ENCODE data around the gene PTPRR. TPM values are rescaled to one million over a fixed set of nuclear protein-coding genes. Genes with fewer than 3 reads are reported as not detected.

PTPRR gene
- total and polyA plus RNA-seq, 2 donors (not counting 3 experiments of a cell fraction or from before 2014, with no cell fraction given): 0.46 to 1.1 TPM

DNA sequence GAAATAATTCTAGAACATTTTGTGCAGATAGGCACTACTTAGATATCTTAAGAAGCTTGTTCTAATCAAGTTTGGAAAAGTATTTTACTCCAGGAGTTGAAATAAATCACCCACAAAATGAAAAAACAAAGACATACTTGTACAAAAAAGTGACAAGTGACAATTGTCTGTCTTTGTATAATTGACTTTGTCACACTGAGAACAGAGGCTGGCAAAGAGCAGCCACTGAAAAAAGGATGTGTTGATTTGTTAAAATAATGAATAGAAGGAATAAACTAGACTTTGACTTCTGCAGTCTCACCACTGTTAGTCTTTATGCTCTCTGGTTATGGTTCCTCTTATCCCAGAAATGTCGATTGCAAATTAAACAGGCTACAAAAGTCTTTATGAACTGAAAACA is 77.6 kb downstream of the PTPRR start:
- Histone ChIP-seq H3K36me3 (ENCODE audit: control insufficient read depth in 2 of 2, extremely low read depth in 1 of 2, insufficient read depth in 2 of 2, low read length in 2 of 2) (no peaks in the 10 kb centered on the region), H3K27me3 (ENCODE audit: control insufficient read depth in 2 of 2, insufficient read depth in 2 of 2, low read length in 2 of 2) (no peaks in the 10 kb centered on the region), H3K9me3 (replicated peaks; ENCODE audit: control insufficient read depth, insufficient read depth, low read length) (no peaks in the 10 kb centered on the region), H3K4me2 (ENCODE audit: insufficient read depth, low read length) (no peak overlapping the region), H3K79me2 (ENCODE audit: control insufficient read depth, insufficient read depth, low read length) (no peaks in the 10 kb centered on the region), H4K20me1 (replicated peaks; ENCODE audit: control insufficient read depth, extremely low read depth, insufficient read depth, low read length) (no peaks in the 10 kb centered on the region), H3K27ac (ENCODE audit: insufficient read depth, low read depth, low read length) (no peak overlapping the region), H3K9me1 (replicated peaks; ENCODE audit: control insufficient read depth, extremely low read depth, insufficient read depth, low read length) (no peaks in the 10 kb centered on the region), H2AFZ (ENCODE audit: low read depth, low read length) (no peak overlapping the region), H3K9ac (replicated peaks; ENCODE audit: extremely low read depth, insufficient read depth, low read length) (no peak overlapping the region), H3K4me1 (ENCODE audit: control insufficient read depth, extremely low read depth, insufficient read depth, low read length) (no peaks in the 10 kb centered on the region), H3K4me3 (replicated peaks in 1 of 3; ENCODE audit: insufficient read depth in 1 of 3, low read depth in 1 of 3, low read length in 3 of 3) (no peak overlapping the region)
- ChIA-PET POLR2A (no interaction called here), CTCF (no interaction called here)
- DNase-seq (ENCODE audit: low read depth, low spot score): no peak
- no TSS peak for BruUV-seq (replicated peaks)
- intact Hi-C loops (cut with micrococcal nuclease) (no loop called here), dilution Hi-C loops (cut with MboI; ENCODE audit: extremely low pct_ligation_motif_present, low sequenced_read_pairs) (no loop called here)
- FAIRE-seq: no peak
- TF ChIP-seq MYC (IDR thresholded peaks at IDR 0.05; ENCODE audit: low read depth, low read length) (no peak), FOS (IDR thresholded peaks at IDR 0.05; ENCODE audit: borderline replicate concordance, insufficient read depth, low read length) (no peak)

DNA sequence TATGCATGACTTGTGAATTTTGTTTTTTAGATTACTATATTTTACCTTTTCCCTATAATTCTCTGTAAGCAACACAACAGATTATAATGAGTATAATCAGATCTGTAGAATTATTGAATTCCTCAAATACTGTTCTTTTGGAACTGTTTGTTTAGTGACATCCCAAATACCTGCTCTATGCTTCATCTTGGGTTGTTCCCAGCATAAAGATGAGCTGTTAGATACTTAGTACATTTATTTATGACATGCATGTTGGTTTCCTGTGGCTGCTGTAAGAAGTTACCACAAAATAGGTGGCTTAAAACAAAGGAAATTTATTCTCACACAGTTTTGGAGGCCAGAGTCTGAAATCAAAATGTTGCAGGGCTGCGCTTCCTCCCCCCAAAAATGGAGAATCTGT is 78.4 kb downstream of the PTPRR start:
- no TSS peak for BruUV-seq (replicated peaks)
- no peak overlapping the region for H3K27ac ChIP-seq (ENCODE audit: insufficient read depth, low read depth, low read length)
- H4K20me1 ChIP-seq (replicated peaks; ENCODE audit: control insufficient read depth, extremely low read depth, insufficient read depth, low read length): no peaks in the 10 kb centered on the region
- no peaks in the 10 kb centered on the region for H3K9me3 ChIP-seq (replicated peaks; ENCODE audit: control insufficient read depth, insufficient read depth, low read length)
- no peaks in the 10 kb centered on the region for H3K9me1 ChIP-seq (replicated peaks; ENCODE audit: control insufficient read depth, extremely low read depth, insufficient read depth, low read length)
- no peaks in the 10 kb centered on the region for H3K79me2 ChIP-seq (ENCODE audit: control insufficient read depth, insufficient read depth, low read length)
- no peak overlapping the region for H3K4me3 ChIP-seq (replicated peaks in 1 of 3; ENCODE audit: insufficient read depth in 1 of 3, low read depth in 1 of 3, low read length in 3 of 3)
- no peak overlapping the region for H3K4me2 ChIP-seq (ENCODE audit: insufficient read depth, low read length)
- intact Hi-C loops (cut with micrococcal nuclease) (no loop called here), dilution Hi-C loops (cut with MboI; ENCODE audit: extremely low pct_ligation_motif_present, low sequenced_read_pairs) (no loop called here)
- FAIRE-seq: no peak
- DNase-seq (ENCODE audit: low read depth, low spot score): no peak
- no peak overlapping the region for H3K9ac ChIP-seq (replicated peaks; ENCODE audit: extremely low read depth, insufficient read depth, low read length)
- H3K36me3 ChIP-seq (ENCODE audit: control insufficient read depth in 2 of 2, extremely low read depth in 1 of 2, insufficient read depth in 2 of 2, low read length in 2 of 2): no peaks in the 10 kb centered on the region
- ChIA-PET CTCF (interaction anchor here (1.3 kb wide), 1 partner anchor 12 kb away, joined by 3 read pairs; no protein-coding TSS in a partner anchor), POLR2A (interaction anchor here (0.6 kb wide), 1 partner anchor 561 kb away, joined by 5 read pairs; no protein-coding TSS in a partner anchor)
- H3K4me1 ChIP-seq (ENCODE audit: control insufficient read depth, extremely low read depth, insufficient read depth, low read length): no peaks in the 10 kb centered on the region
- H2AFZ ChIP-seq (ENCODE audit: low read depth, low read length): no peak overlapping the region
- no peak for TF ChIP-seq POLR2AphosphoS5 (IDR thresholded peaks at IDR 0.05; ENCODE audit: insufficient read depth, low read depth, low read length)
- no peak for TF ChIP-seq EZH2 (IDR thresholded peaks at IDR 0.05; ENCODE audit: borderline replicate concordance, low read depth, low read length, severe bottlenecking)
- TF ChIP-seq, protein P1, sequence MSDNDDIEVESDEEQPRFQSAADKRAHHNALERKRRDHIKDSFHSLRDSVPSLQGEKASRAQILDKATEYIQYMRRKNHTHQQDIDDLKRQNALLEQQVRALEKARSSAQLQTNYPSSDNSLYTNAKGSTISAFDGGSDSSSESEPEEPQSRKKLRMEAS (IDR thresholded peaks at IDR 0.05; ENCODE audit: insufficient read depth, insufficient read length): no peak
- TF ChIP-seq, protein P2, sequence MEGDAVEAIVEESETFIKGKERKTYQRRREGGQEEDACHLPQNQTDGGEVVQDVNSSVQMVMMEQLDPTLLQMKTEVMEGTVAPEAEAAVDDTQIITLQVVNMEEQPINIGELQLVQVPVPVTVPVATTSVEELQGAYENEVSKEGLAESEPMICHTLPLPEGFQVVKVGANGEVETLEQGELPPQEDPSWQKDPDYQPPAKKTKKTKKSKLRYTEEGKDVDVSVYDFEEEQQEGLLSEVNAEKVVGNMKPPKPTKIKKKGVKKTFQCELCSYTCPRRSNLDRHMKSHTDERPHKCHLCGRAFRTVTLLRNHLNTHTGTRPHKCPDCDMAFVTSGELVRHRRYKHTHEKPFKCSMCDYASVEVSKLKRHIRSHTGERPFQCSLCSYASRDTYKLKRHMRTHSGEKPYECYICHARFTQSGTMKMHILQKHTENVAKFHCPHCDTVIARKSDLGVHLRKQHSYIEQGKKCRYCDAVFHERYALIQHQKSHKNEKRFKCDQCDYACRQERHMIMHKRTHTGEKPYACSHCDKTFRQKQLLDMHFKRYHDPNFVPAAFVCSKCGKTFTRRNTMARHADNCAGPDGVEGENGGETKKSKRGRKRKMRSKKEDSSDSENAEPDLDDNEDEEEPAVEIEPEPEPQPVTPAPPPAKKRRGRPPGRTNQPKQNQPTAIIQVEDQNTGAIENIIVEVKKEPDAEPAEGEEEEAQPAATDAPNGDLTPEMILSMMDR (IDR thresholded peaks at IDR 0.05; ENCODE audit: extremely low read depth in 1 of 2, insufficient read depth in 1 of 2, low read depth in 1 of 2, low read length in 2 of 2): no peak
- no peak for TF ChIP-seq FOS (IDR thresholded peaks at IDR 0.05; ENCODE audit: borderline replicate concordance, insufficient read depth, low read length)
- TF ChIP-seq JUN (IDR thresholded peaks at IDR 0.05; ENCODE audit: borderline replicate concordance, insufficient read depth, insufficient read length, low read depth): no peak
- no peak for TF ChIP-seq MYC (IDR thresholded peaks at IDR 0.05; ENCODE audit: low read depth, low read length)
- no peak for TF ChIP-seq POLR2A (IDR thresholded peaks at IDR 0.05; ENCODE audit: low read depth, low read length)
- no peak for TF ChIP-seq GATA2 (IDR thresholded peaks at IDR 0.05; ENCODE audit: insufficient read depth, insufficient read length, low read depth, low read length)
- peaks cover 0 to 2% of the 10 kb centered on the region in 2 experiments for H3K27me3 ChIP-seq (ENCODE audit: control insufficient read depth in 2 of 2, insufficient read depth in 2 of 2, low read length in 2 of 2)
